H9 (cell line): Measurements from ENCODE around the gene IWS1. TPM values are rescaled to one million over a fixed set of nuclear protein-coding genes. Genes with fewer than 3 reads are reported as not detected.

Source experiments
- DNase-seq: peaks from one replicate; pipeline ENCODE4 v3.0.0-alpha.2; 2017
- H2AFZ ChIP-seq: one replicate; pipeline ENCODE4 v1.6.1; 2013; ENCODE audit warnings: mild to moderate bottlenecking, low read length, control low read depth, moderate library complexity
- H2AK5ac ChIP-seq: 2 replicates; pipeline ENCODE4 v1.6.1; 2013; ENCODE audit warnings: low read length, control low read depth, mixed read lengths; ENCODE audit not compliant: insufficient read length
- H2BK120ac ChIP-seq: one replicate; pipeline ENCODE4 v1.6.1; 2013; ENCODE audit warnings: low read depth, mild to moderate bottlenecking, low read length, control low read depth, inconsistent platforms; ENCODE audit not compliant: poor library complexity, severe bottlenecking
- H2BK12ac ChIP-seq: 2 replicates; pipeline ENCODE4 v1.6.1; 2013; ENCODE audit warnings: low read length, control low read depth, mixed read lengths, low read depth; ENCODE audit not compliant: insufficient read length
- H2BK15ac ChIP-seq: 2 replicates; pipeline ENCODE4 v1.6.1; 2013; ENCODE audit warnings: low read depth, low read length, control low read depth
- H2BK20ac ChIP-seq: one replicate; pipeline ENCODE4 v1.6.1; 2013; ENCODE audit warnings: low read depth, mild to moderate bottlenecking, low read length, control low read depth, inconsistent platforms; ENCODE audit not compliant: poor library complexity, severe bottlenecking
- H2BK5ac ChIP-seq: 2 replicates; pipeline ENCODE4 v1.6.1; 2013; ENCODE audit warnings: low read length, control low read depth, mixed read lengths; ENCODE audit not compliant: insufficient read length
- H3K14ac ChIP-seq: 2 replicates; pipeline ENCODE4 v1.6.1; 2013; ENCODE audit warnings: low read length, control low read depth; ENCODE audit not compliant: insufficient read depth
- H3K18ac ChIP-seq: 2 replicates; pipeline ENCODE4 v1.6.1; 2013; ENCODE audit warnings: low read depth, mild to moderate bottlenecking, mixed read lengths, low read length, control low read depth; ENCODE audit not compliant: insufficient read length
- H3K23ac ChIP-seq: 2 replicates; pipeline ENCODE4 v1.6.1; 2013; ENCODE audit warnings: low read length, control low read depth, mixed read lengths, low read depth; ENCODE audit not compliant: insufficient read length
- H3K23me2 ChIP-seq: 2 replicates; pipeline ENCODE4 v1.6.1; 2013; ENCODE audit warnings: low read depth, mild to moderate bottlenecking, mixed read lengths, low read length, control low read depth; ENCODE audit not compliant: insufficient read length, poor library complexity, severe bottlenecking
- H3K27ac ChIP-seq: 2 replicates; pipeline ENCODE4 v1.5.1; 2013; ENCODE audit warnings: low read length, control low read depth, mixed read lengths, low read depth; ENCODE audit not compliant: insufficient read length
- H3K27me3 ChIP-seq: 2 replicates; pipeline ENCODE4 v1.6.1; 2013; ENCODE audit warnings: low read length, control low read depth, inconsistent platforms; ENCODE audit not compliant: insufficient read depth
- H3K4ac ChIP-seq: 2 replicates; pipeline ENCODE4 v1.6.1; 2013; ENCODE audit warnings: low read depth, mild to moderate bottlenecking, control low read depth, inconsistent platforms, low read length, moderate library complexity
- H3K4me1 ChIP-seq: 2 replicates; pipeline ENCODE4 v1.6.1; 2013; ENCODE audit warnings: low read length, control low read depth, inconsistent platforms; ENCODE audit not compliant: insufficient read depth
- H3K4me2 ChIP-seq: 2 replicates; pipeline ENCODE4 v1.6.1; 2013; ENCODE audit warnings: low read length, control low read depth, mixed read lengths; ENCODE audit not compliant: insufficient read length, insufficient read depth
- H3K56ac ChIP-seq: 2 replicates; pipeline ENCODE4 v1.6.1; 2013; ENCODE audit warnings: low read depth, mild to moderate bottlenecking, mixed read lengths, low read length, control low read depth; ENCODE audit not compliant: insufficient read length
- H3K79me1 ChIP-seq: 2 replicates; pipeline ENCODE4 v1.6.1; 2013; ENCODE audit warnings: low read depth, mild to moderate bottlenecking, moderate library complexity, low read length, control low read depth, inconsistent platforms; ENCODE audit not compliant: insufficient read depth, poor library complexity, severe bottlenecking
- H3K79me2 ChIP-seq: 2 replicates; pipeline ENCODE4 v1.6.1; 2013; ENCODE audit warnings: low read length, control low read depth, inconsistent platforms; ENCODE audit not compliant: insufficient read depth
- H3K9ac ChIP-seq: 2 replicates; pipeline ENCODE4 v1.6.1; 2013; ENCODE audit warnings: low read length, control low read depth, mixed read lengths; ENCODE audit not compliant: insufficient read length; ENCODE audit errors: extremely low read depth
- H3K9me3 ChIP-seq: one replicate; pipeline ENCODE4 v1.6.1; 2013; ENCODE audit warnings: low read depth, low read length, inconsistent platforms; ENCODE audit not compliant: control insufficient read depth
- H3T11ph ChIP-seq: one replicate; pipeline ENCODE4 v1.6.1; 2013; ENCODE audit warnings: mild to moderate bottlenecking, low read length, control low read depth, inconsistent platforms
- H4K20me1 ChIP-seq: one replicate; pipeline ENCODE4 v1.6.1; 2013; ENCODE audit not compliant: control insufficient read depth, insufficient read length, insufficient read depth
- H4K5ac ChIP-seq: 2 replicates; pipeline ENCODE4 v1.6.1; 2013; ENCODE audit warnings: low read depth, mild to moderate bottlenecking, mixed read lengths, low read length, control low read depth; ENCODE audit not compliant: insufficient read length
- H4K8ac ChIP-seq: replicated peaks from 2 replicates; pipeline ENCODE4 v1.6.1; 2013; ENCODE audit warnings: low read length, control low read depth, mixed read lengths, low read depth; ENCODE audit not compliant: insufficient read length
- H4K91ac ChIP-seq: 2 replicates; pipeline ENCODE4 v1.6.1; 2013; ENCODE audit warnings: low read depth, mild to moderate bottlenecking, moderate library complexity, mixed read lengths, low read length, control low read depth; ENCODE audit not compliant: insufficient read length
- H3K27ac Mint-ChIP-seq, 3 experiments: 2 replicates in 2 of 3; 3 replicates in 1 of 3; pipeline ENCODE4 v1.8.0; 2020 to 2021; ENCODE audit warnings: mixed read lengths in 3 of 3, mild to moderate bottlenecking in 1 of 3, moderate library complexity in 1 of 3
- H3K27me3 Mint-ChIP-seq: 2 replicates; pipeline ENCODE4 v1.8.0; 2021; ENCODE audit warnings: low read depth, mild to moderate bottlenecking, moderate library complexity, mixed read lengths
- H3K36me3 Mint-ChIP-seq, 3 experiments: 2 replicates in 2 of 3; 3 replicates in 1 of 3; pipeline ENCODE4 v1.8.0; 2020 to 2021; ENCODE audit warnings: low read depth in 3 of 3, mixed read lengths in 3 of 3; ENCODE audit not compliant: insufficient read depth in 1 of 3
- H3K4me1 Mint-ChIP-seq, 2 experiments: 2 replicates each; pipeline ENCODE4 v1.8.0; 2020; ENCODE audit warnings: mixed read lengths in 2 of 2
- H3K4me3 Mint-ChIP-seq, 2 experiments: 2 replicates in 1 of 2; 3 replicates in 1 of 2; pipeline ENCODE4 v1.8.0; 2020 to 2021; ENCODE audit warnings: mild to moderate bottlenecking in 2 of 2, mixed read lengths in 2 of 2, moderate library complexity in 1 of 2
- H3K9me3 Mint-ChIP-seq, 2 experiments: 2 replicates in 1 of 2; 3 replicates in 1 of 2; pipeline ENCODE4 v1.8.0; 2020; ENCODE audit warnings: mild to moderate bottlenecking in 2 of 2, mixed read lengths in 2 of 2, moderate library complexity in 1 of 2
- WGBS: extraction: QIAGEN DNeasy Blood & Tissue Kit; methylation state at CpG from one replicate; pipeline ENCODE4 v1.1.7; 2013; ENCODE audit warnings: missing lambda C conversion rate, low lambda C conversion rate, mixed read lengths; ENCODE audit not compliant: insufficient read length; ENCODE audit errors: extremely low coverage; 5-methylcytosine and 5-hydroxymethylcytosine counted together
- total RNA-seq: library from RNA; stranded (reverse); gene quantifications from 2 replicates; pipeline ENCODE4 v1.2.1, GENCODE V29; 2021
- TF ChIP-seq, protein P1 (sequence below): fragments of 200-600 bp; sonication (generic); conservative IDR thresholded peaks from 3 replicates; pipeline ENCODE4 v1.8.0; 2021; ENCODE audit warnings: antibody characterized with exemption, mild to moderate bottlenecking

Gene IWS1
- total RNA-seq, 1 experiment from 2014 or later: 66.2 TPM

DNA sequence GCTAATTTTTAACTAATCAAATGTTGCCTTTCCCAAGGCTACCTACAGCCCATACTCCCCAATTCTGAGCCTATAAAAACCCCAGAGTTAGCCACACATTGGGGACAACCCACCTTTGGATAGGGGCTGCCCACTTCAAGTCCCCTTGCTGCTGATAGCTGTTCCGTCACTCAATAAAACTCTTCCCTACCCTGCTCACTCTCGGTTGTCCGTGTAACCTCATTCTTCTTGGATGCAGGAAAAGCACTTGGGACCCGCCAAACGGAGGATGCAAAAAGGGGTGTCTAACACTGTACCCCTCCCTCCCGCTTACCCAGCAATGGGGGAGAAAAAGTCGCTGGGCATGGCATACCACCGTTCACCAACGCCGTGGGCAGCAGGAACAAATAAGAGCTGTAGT, 12.2 kb downstream of the IWS1 start:
- Histone ChIP-seq H3K79me1 (peaks cover 26% of the 10 kb centered on the region), H3K23ac (no peak overlapping the region), H2BK120ac (no peak overlapping the region), H3K27ac (peak overlapping the region; percentile 23), H4K8ac (no peak overlapping the region), H3K23me2 (no peaks in the 10 kb centered on the region), H3K79me2 (peaks cover 41% of the 10 kb centered on the region), H2BK15ac (no peak overlapping the region), H2BK12ac (no peak overlapping the region), H3K18ac (no peak overlapping the region), H3K4me1 (no peaks in the 10 kb centered on the region), H2AFZ (no peak overlapping the region), H3K56ac (no peak overlapping the region), H4K5ac (no peak overlapping the region), H3K4ac (no peak overlapping the region), H3K27me3 (no peaks in the 10 kb centered on the region), H2BK5ac (no peak overlapping the region), H3K9ac (no peak overlapping the region), H3K14ac (no peak overlapping the region), H4K20me1 (no peaks in the 10 kb centered on the region), H3K4me2 (peak overlapping the region; percentile 38), H3K9me3 (no peaks in the 10 kb centered on the region), H3T11ph (no peak overlapping the region), H2AK5ac (no peak overlapping the region), H2BK20ac (no peak overlapping the region), H4K91ac (no peak overlapping the region)
- Mint-ChIP-seq H3K36me3 (peaks cover 4 to 40% (median 22%) of the 10 kb centered on the region in 3 experiments; a peak in 6 of 7 replicates), H3K9me3 (no peaks in the 10 kb centered on the region), H3K4me1 (peaks cover 32 to 36% of the 10 kb centered on the region in 2 experiments), H3K27ac (peak overlapping the region in 2 of 3 experiments; percentile 55 to 87; a peak in 5 of 7 replicates), H3K4me3 (no peak overlapping the region), H3K27me3 (no peaks in the 10 kb centered on the region)
- TF ChIP-seq, protein P1, sequence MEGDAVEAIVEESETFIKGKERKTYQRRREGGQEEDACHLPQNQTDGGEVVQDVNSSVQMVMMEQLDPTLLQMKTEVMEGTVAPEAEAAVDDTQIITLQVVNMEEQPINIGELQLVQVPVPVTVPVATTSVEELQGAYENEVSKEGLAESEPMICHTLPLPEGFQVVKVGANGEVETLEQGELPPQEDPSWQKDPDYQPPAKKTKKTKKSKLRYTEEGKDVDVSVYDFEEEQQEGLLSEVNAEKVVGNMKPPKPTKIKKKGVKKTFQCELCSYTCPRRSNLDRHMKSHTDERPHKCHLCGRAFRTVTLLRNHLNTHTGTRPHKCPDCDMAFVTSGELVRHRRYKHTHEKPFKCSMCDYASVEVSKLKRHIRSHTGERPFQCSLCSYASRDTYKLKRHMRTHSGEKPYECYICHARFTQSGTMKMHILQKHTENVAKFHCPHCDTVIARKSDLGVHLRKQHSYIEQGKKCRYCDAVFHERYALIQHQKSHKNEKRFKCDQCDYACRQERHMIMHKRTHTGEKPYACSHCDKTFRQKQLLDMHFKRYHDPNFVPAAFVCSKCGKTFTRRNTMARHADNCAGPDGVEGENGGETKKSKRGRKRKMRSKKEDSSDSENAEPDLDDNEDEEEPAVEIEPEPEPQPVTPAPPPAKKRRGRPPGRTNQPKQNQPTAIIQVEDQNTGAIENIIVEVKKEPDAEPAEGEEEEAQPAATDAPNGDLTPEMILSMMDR: no peak
- no CpG with 5 or more reads among the region's 10 CpGs for WGBS
- no peak for DNase-seq
